Spleen (tissue), 7 donors: ENCODE results near the gene TMEM245.

Experiments
- POLR2A ChIP-seq, 3 donors: fragments of 450-650 bp; IDR thresholded peaks; one replicate each; pipeline ENCODE4 v1.5.1; 2017; ENCODE audit warnings: antibody characterized with exemption in 3 of 3, mild to moderate bottlenecking in 1 of 3
- TF ChIP-seq, protein P1 (sequence below), 11 experiments: fragments of 200-600 bp in 7 of 11; fragments of 450-650 bp in 4 of 11; sonication (generic) in 4 of 11; IDR thresholded peaks in 8 of 11; conservative IDR thresholded peaks in 3 of 11; 1 replicate in 7 of 11; 2 replicates in 4 of 11; pipeline versions ENCODE4 v1.4.0 to v1.8.0; 2016 to 2021; ENCODE audit warnings: antibody characterized with exemption in 11 of 11, inconsistent platforms in 4 of 11, mild to moderate bottlenecking in 1 of 11
- donor health status: DM: no; HTN: no; CAD: no; lungs with moderate emphysema.
- donor health status: DM: no; HTN: no; CAD: no.
- donor health status: DM: no; HTN: no; CAD: no.

DNA sequence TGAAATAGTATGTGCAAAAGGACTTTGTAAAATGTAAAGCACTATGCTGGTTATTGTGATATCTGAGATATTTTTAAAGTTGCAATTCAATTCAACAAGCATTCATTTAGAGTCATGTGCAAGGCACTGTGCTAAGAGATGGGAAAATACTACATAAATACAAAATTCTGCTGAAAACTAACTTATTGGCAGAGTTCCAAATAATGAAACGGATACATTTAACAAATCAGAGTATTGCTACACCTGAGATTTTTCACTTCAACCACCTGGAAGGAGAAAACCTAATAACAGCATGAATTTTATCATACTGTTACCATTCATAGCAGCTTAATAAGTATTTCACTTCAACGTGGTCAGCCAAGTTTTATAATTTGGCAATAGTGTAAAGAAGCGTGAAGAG is 100.3 kb downstream of the TMEM245 start:
- TF ChIP-seq, protein P1, sequence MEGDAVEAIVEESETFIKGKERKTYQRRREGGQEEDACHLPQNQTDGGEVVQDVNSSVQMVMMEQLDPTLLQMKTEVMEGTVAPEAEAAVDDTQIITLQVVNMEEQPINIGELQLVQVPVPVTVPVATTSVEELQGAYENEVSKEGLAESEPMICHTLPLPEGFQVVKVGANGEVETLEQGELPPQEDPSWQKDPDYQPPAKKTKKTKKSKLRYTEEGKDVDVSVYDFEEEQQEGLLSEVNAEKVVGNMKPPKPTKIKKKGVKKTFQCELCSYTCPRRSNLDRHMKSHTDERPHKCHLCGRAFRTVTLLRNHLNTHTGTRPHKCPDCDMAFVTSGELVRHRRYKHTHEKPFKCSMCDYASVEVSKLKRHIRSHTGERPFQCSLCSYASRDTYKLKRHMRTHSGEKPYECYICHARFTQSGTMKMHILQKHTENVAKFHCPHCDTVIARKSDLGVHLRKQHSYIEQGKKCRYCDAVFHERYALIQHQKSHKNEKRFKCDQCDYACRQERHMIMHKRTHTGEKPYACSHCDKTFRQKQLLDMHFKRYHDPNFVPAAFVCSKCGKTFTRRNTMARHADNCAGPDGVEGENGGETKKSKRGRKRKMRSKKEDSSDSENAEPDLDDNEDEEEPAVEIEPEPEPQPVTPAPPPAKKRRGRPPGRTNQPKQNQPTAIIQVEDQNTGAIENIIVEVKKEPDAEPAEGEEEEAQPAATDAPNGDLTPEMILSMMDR (IDR thresholded peaks at IDR 0.05 in 8 of 11, conservative IDR thresholded peaks at IDR 0.05 in 3 of 11), result no peak
- TF ChIP-seq POLR2A (IDR thresholded peaks at IDR 0.05), result no peak
